Mesenchymal stem cell (in vitro differentiated cells and primary cell): Measurements from ENCODE around the gene AEN.
A peak's percentile ranks its signal among the peaks of the same experiment; 100 is the strongest.

ENCODE experiments used
- DNase-seq: peaks from one replicate; pipeline ENCODE4 v3.0.0-alpha.2; 2013
- H2AFZ ChIP-seq: one replicate; pipeline ENCODE4 v1.6.1; 2013; ENCODE audit warnings: low read depth, mild to moderate bottlenecking, control low read depth, inconsistent platforms, low read length, moderate library complexity
- H2AK5ac ChIP-seq: 2 replicates; pipeline ENCODE4 v1.6.1; 2013; ENCODE audit warnings: low read length, moderate library complexity, mild to moderate bottlenecking, inconsistent platforms; ENCODE audit not compliant: severe bottlenecking
- H2BK120ac ChIP-seq: one replicate; pipeline ENCODE4 v1.6.1; 2013; ENCODE audit warnings: low read depth, mild to moderate bottlenecking, inconsistent platforms, low read length, moderate library complexity
- H2BK12ac ChIP-seq, 2 experiments: one replicate each; pipeline ENCODE4 v1.6.1; 2013; ENCODE audit warnings: inconsistent platforms in 2 of 2, low read length in 2 of 2, mild to moderate bottlenecking in 2 of 2, moderate library complexity in 2 of 2, control low read depth in 1 of 2
- H2BK15ac ChIP-seq: one replicate; pipeline ENCODE4 v1.6.1; 2013; ENCODE audit warnings: mild to moderate bottlenecking, low read depth, inconsistent platforms; ENCODE audit not compliant: poor library complexity, severe bottlenecking
- H2BK5ac ChIP-seq: 2 replicates; pipeline ENCODE4 v1.6.1; 2013; ENCODE audit warnings: low read depth, mild to moderate bottlenecking, low read length, control low read depth, inconsistent platforms; ENCODE audit not compliant: poor library complexity, severe bottlenecking
- H3K14ac ChIP-seq, 2 experiments: one replicate each; pipeline ENCODE4 v1.6.1; 2013; ENCODE audit warnings: inconsistent platforms in 2 of 2, low read length in 2 of 2, control low read depth in 1 of 2, mild to moderate bottlenecking in 1 of 2, moderate library complexity in 1 of 2
- H3K18ac ChIP-seq, 2 experiments: one replicate each; pipeline ENCODE4 v1.6.1; 2013; ENCODE audit warnings: inconsistent platforms in 2 of 2, low read length in 2 of 2, control low read depth in 1 of 2, low read depth in 1 of 2, mild to moderate bottlenecking in 1 of 2
- H3K23ac ChIP-seq, 2 experiments: one replicate each; pipeline ENCODE4 v1.6.1; 2013; ENCODE audit warnings: inconsistent platforms in 2 of 2, low read length in 2 of 2, mild to moderate bottlenecking in 2 of 2, moderate library complexity in 2 of 2, control low read depth in 1 of 2
- H3K27ac ChIP-seq: 2 replicates; pipeline ENCODE4 v1.5.1; 2013; ENCODE audit warnings: mild to moderate bottlenecking, moderate library complexity, low read length, control low read depth, inconsistent platforms; ENCODE audit not compliant: poor library complexity, severe bottlenecking
- H3K27me3 ChIP-seq, 2 experiments: 2 replicates each; pipeline versions ENCODE4 v1.6.1 to v1.7.0; 2013; ENCODE audit warnings: low read length in 2 of 2, mild to moderate bottlenecking in 2 of 2, moderate library complexity in 2 of 2, control low read depth in 1 of 2, inconsistent platforms in 1 of 2; ENCODE audit not compliant: control insufficient read depth in 1 of 2, insufficient read depth in 1 of 2
- H3K36me3 ChIP-seq, 2 experiments: 2 replicates each; pipeline versions ENCODE4 v1.6.1 to v1.7.0; 2013; ENCODE audit warnings: low read length in 2 of 2, control low read depth in 1 of 2, inconsistent platforms in 1 of 2, low read depth in 1 of 2, mild to moderate bottlenecking in 1 of 2; ENCODE audit not compliant: insufficient read depth in 2 of 2, control insufficient read depth in 1 of 2
- H3K4ac ChIP-seq, 2 experiments: one replicate each; pipeline ENCODE4 v1.6.1; 2013; ENCODE audit warnings: inconsistent platforms in 2 of 2, low read length in 2 of 2, mild to moderate bottlenecking in 2 of 2, moderate library complexity in 2 of 2, control low read depth in 1 of 2, low read depth in 1 of 2
- H3K4me1 ChIP-seq: 2 replicates; pipeline ENCODE4 v1.6.1; 2013; ENCODE audit warnings: low read depth, low read length, control low read depth; ENCODE audit not compliant: control insufficient read depth, insufficient read depth
- H3K4me2 ChIP-seq: 2 replicates; pipeline ENCODE4 v1.6.1; 2013; ENCODE audit warnings: low read length, mild to moderate bottlenecking, inconsistent platforms; ENCODE audit not compliant: poor library complexity, severe bottlenecking
- H3K4me3 ChIP-seq, 2 experiments: 2 replicates each; pipeline versions ENCODE4 v1.5.1 to v1.7.0; 2013; ENCODE audit warnings: low read length in 2 of 2, mild to moderate bottlenecking in 2 of 2, control low read depth in 1 of 2, low read depth in 1 of 2; ENCODE audit not compliant: insufficient read depth in 1 of 2
- H3K79me1 ChIP-seq: replicated peaks from 2 replicates; pipeline ENCODE4 v1.6.1; 2013; ENCODE audit warnings: mild to moderate bottlenecking, control low read depth, low read length, inconsistent platforms; ENCODE audit not compliant: poor library complexity, severe bottlenecking
- H3K9ac ChIP-seq: 2 replicates; pipeline ENCODE4 v1.7.0; 2013; ENCODE audit warnings: mild to moderate bottlenecking, low read length, moderate library complexity
- H3K9me3 ChIP-seq: 2 replicates; pipeline ENCODE4 v1.7.0; 2013; ENCODE audit warnings: mild to moderate bottlenecking, low read length; ENCODE audit not compliant: control insufficient read depth
- H4K8ac ChIP-seq: one replicate; pipeline ENCODE4 v1.6.1; 2013; ENCODE audit warnings: inconsistent platforms, mild to moderate bottlenecking, low read length, moderate library complexity
- H4K91ac ChIP-seq: one replicate; pipeline ENCODE4 v1.6.1; 2013; ENCODE audit warnings: mild to moderate bottlenecking, low read length, inconsistent platforms
- WGBS: methylation state at CpG from one replicate; pipeline ENCODE4 v1.1.7; 2013; ENCODE audit warnings: mixed read lengths; 5-methylcytosine and 5-hydroxymethylcytosine counted together

The AEN gene

DNA sequence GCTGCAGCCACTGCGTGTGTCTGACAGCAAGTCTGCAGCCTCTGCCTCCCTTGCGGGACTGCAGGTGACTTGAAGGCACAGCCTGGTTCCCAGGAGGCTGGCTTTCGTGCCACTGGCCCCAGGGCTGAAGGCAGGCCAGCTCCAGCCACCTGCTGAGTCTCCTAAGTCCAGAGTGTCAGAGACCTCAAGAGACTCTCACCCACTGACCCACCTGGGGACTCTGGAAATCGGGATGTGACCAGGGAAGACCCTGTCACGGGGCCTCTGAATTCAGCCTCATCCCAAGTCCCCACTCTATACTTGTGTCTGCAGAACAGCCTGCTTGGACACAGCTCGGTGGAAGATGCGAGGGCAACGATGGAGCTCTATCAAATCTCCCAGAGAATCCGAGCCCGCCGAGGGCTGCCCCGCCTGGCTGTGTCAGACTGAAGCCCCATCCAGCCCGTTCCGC lies 34.0 kb downstream of the AEN start:
- Histone ChIP-seq H3K27ac (no peak overlapping the region), H3K14ac (no peak overlapping the region), H2BK5ac (no peak overlapping the region), H3K4me2 (no peak overlapping the region), H3K18ac (no peak overlapping the region), H3K4ac (no peak overlapping the region), H3K4me3 (no peak overlapping the region), H2BK12ac (no peak overlapping the region), H4K91ac (no peak overlapping the region), H3K27me3 (peaks cover 8 to 23% of the 10 kb centered on the region in 2 experiments), H3K9me3 (no peaks in the 10 kb centered on the region), H2AK5ac (no peak overlapping the region), H3K79me1 (no peaks in the 10 kb centered on the region), H2BK120ac (no peak overlapping the region), H3K4me1 (peaks cover 2% of the 10 kb centered on the region), H3K36me3 (no peaks in the 10 kb centered on the region), H2AFZ (no peak overlapping the region), H4K8ac (no peak overlapping the region), H3K9ac (no peak overlapping the region), H3K23ac (no peak overlapping the region), H2BK15ac (no peak overlapping the region)
- WGBS = 88% methylated on average over 12 of the region's 14 CpGs
- no peak for DNase-seq

DNA sequence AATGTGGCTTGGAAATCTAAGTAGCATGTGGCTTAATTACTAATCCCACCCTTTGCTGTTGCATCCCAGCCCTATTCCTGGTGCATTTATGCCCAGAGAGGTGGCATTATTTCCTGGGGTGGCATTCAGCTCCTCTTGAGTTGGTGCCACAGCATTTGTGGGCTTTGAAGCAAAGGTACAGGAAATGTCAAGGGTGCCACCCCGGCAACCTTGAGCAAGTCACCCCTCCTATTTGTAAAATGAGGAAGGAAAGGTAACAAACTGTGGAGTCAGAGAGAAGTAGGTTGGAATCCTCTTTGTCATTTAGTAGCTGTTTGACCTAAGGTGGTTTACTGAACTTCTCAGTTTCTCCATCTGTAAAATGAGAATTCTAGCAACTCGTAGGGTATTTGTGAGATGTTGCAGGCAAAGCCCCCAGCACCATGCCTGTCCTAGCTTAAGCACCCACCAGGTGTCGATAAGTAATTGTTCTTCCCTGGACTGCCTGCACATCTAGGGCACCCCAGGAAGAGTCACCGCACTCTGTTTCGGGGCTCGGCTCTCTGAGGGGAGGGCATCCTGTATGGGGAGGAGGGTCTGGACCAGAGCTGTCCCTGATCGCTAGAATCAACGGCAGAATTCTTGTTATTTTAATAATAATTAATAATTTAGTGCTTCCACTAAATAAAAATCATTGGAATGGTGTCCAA lies 34.8 kb downstream of the AEN start:
- Histone ChIP-seq H3K27me3 (peaks cover 8 to 23% of the 10 kb centered on the region in 2 experiments), H3K9ac (no peak overlapping the region), H3K36me3 (no peaks in the 10 kb centered on the region), H2BK120ac (no peak overlapping the region), H3K14ac (no peak overlapping the region), H2AFZ (no peak overlapping the region), H2BK5ac (no peak overlapping the region), H3K4ac (no peak overlapping the region), H3K4me3 (no peak overlapping the region), H3K27ac (no peak overlapping the region), H3K4me2 (no peak overlapping the region), H2BK15ac (no peak overlapping the region), H2AK5ac (no peak overlapping the region), H3K9me3 (no peaks in the 10 kb centered on the region), H4K8ac (no peak overlapping the region), H3K18ac (no peak overlapping the region), H2BK12ac (no peak overlapping the region), H3K79me1 (no peaks in the 10 kb centered on the region), H4K91ac (no peak overlapping the region), H3K4me1 (peaks cover 2% of the 10 kb centered on the region), H3K23ac (no peak overlapping the region)
- 92% methylated on average over 6 of the region's 8 CpGs for WGBS
- DNase-seq = no peak

DNA sequence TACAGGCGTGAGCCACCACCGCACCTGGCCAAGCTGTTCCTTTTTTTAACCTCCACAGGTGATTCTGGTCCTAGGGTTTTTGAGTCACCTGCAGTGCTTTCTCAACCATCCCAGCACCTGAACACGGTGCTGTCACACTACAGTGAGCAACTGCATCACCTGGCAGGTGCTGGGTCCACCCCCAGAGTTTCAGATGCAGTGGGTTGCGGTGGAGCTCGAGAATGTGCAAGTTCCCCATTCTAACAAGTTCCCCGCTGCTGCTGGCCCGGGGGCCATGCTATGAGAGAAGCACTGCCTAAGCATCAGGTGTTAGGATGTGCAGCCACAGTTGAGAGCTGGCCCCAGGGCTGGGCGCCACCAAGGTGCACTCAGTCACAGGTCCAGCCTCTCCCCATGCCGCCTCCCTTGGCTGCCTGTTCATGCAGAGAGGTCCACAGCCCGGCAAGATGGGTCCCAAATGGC lies 35.7 kb downstream of the AEN start:
- Histone ChIP-seq H3K27me3 (peaks cover 8 to 23% of the 10 kb centered on the region in 2 experiments), H2AFZ (no peak overlapping the region), H2BK12ac (no peak overlapping the region), H2BK120ac (no peak overlapping the region), H3K23ac (no peak overlapping the region), H3K4me2 (no peak overlapping the region), H3K14ac (no peak overlapping the region), H3K4me3 (no peak overlapping the region), H3K18ac (no peak overlapping the region), H3K4ac (peak overlapping the region in 1 of 2 experiments; percentile 26), H3K36me3 (no peaks in the 10 kb centered on the region), H3K27ac (no peak overlapping the region), H3K9me3 (no peaks in the 10 kb centered on the region), H2AK5ac (no peak overlapping the region), H4K91ac (no peak overlapping the region), H3K79me1 (no peaks in the 10 kb centered on the region), H3K9ac (no peak overlapping the region), H4K8ac (no peak overlapping the region), H2BK5ac (no peak overlapping the region), H3K4me1 (peaks cover 2% of the 10 kb centered on the region), H2BK15ac (no peak overlapping the region)
- 81% methylated on average over 10 of the region's 10 CpGs for WGBS
- no peak for DNase-seq

DNA sequence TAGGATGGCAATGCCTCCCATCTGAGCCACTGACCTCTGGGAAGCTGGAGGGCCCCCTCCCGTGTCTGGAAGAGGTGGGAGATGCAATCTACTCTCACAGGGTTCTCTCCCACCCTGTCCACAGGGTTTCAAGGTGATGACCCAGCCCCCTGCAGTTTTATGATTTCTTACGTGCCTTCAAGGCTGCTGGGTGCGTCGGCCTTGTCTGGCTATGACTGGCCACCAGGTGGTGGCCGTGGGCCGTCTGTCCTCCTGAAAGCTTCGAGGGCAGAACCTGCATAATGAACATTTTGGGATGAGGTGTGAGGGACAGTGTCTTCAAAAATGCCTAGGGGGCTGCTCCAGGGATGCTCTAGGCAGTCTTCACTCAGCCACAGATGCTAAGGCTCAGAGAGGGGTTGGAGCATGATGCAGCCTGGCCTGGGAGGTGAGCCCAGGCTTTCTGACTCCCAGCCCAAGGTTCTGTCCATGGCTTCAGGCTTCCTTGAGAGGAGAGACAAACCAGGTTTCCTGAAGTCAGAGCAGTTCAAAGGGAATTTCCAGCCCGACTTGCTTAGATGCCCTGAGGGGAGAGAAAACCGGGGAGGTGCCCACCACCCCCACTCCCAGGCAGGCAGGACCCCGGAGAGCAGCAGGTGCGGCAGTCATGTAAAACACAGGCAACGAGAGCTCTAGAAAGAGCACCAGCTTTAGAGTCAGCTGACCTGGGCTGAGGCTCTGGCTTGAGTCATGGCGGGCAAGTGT lies 36.4 kb downstream of the AEN start:
- no peak overlapping the region for H4K8ac ChIP-seq
- no peaks in the 10 kb centered on the region for H3K79me1 ChIP-seq
- no peak overlapping the region for H2AK5ac ChIP-seq
- peaks cover 8 to 23% of the 10 kb centered on the region in 2 experiments for H3K27me3 ChIP-seq
- no peak overlapping the region for H2BK15ac ChIP-seq
- no peak overlapping the region for H3K18ac ChIP-seq
- H3K23ac ChIP-seq = no peak overlapping the region
- no peak overlapping the region for H3K4me3 ChIP-seq
- no peak overlapping the region for H2BK120ac ChIP-seq
- no peak overlapping the region for H3K27ac ChIP-seq
- 36% methylated on average over 13 of the region's 13 CpGs for WGBS
- no peak overlapping the region for H3K14ac ChIP-seq
- H3K9me3 ChIP-seq = no peaks in the 10 kb centered on the region
- peaks cover 1% of the 10 kb centered on the region for H3K4me1 ChIP-seq
- no peak overlapping the region for H3K4me2 ChIP-seq
- no peak overlapping the region for H2BK12ac ChIP-seq
- no peak overlapping the region for H2AFZ ChIP-seq
- DNase-seq = peak; percentile 29
- no peak overlapping the region for H4K91ac ChIP-seq
- no peaks in the 10 kb centered on the region for H3K36me3 ChIP-seq
- no peak overlapping the region for H2BK5ac ChIP-seq
- peak overlapping the region in 1 of 2 experiments; percentile 26 for H3K4ac ChIP-seq
- H3K9ac ChIP-seq = no peak overlapping the region
